ENCODE data around the gene C16orf54. TPM values are rescaled to one million over a fixed set of nuclear protein-coding genes. Genes with fewer than 3 reads are reported as not detected.
A peak's percentile ranks its signal among the peaks of the same experiment; 100 is the strongest.
"Not testable (repeated sequence)": the region's sequence is repeated elsewhere in the genome, so short reads cannot be mapped to it uniquely, and the experiment has no call there.

Gene C16orf54
- total RNA-seq, 3 donors from 2014 or later (not counting 1 experiment from before 2014, with no cell fraction given): 100.0 to 172 (median 146) TPM

GRCh38 chr16:29765167-29766032, 19.6 kb upstream of the C16orf54 start:
- Histone ChIP-seq H3K36me3 (ENCODE audit: control insufficient read depth, insufficient read depth, low read length) (no peaks in the 10 kb centered on the region), H3K4me3 (ENCODE audit: low read length) (no peak overlapping the region), H3K4me1 (ENCODE audit: control insufficient read depth, insufficient read depth, low read length) (peaks cover 14% of the 10 kb centered on the region), H3K9me3 (ENCODE audit: control insufficient read depth, insufficient read depth, low read length) (no peaks in the 10 kb centered on the region), H3K27ac (ENCODE audit: low read length) (no peak overlapping the region), H3K27me3 (ENCODE audit: control insufficient read depth, insufficient read depth, low read length) (no peaks in the 10 kb centered on the region)
- WGBS (ENCODE audit: insufficient coverage): 86% methylated on average over 13 of the region's 15 CpGs
- Mint-ChIP-seq H3K36me3 (no peaks in the 10 kb centered on the region), H3K4me3 (no peak overlapping the region), H3K4me1 (peaks cover 9 to 10% of the 10 kb centered on the region in 2 donors), H3K27ac (no peak overlapping the region), H3K9me3 (no peaks in the 10 kb centered on the region), H3K27me3 (ENCODE audit: low read depth in 2 of 2) (peaks cover 0 to 2% of the 10 kb centered on the region in 2 donors)
- intact Hi-C loops (cut with micrococcal nuclease): no loop called here
- no peak for DNase-seq
- ATAC-seq: no peak
- no peak for TF ChIP-seq CTCF (IDR thresholded peaks at IDR 0.05)

- Mint-ChIP-seq H3K9me3 (no peaks in the 10 kb centered on the region), H3K27me3 (ENCODE audit: low read depth in 2 of 2) (peaks cover 0 to 2% of the 10 kb centered on the region in 2 donors), H3K4me1 (peaks cover 9 to 10% of the 10 kb centered on the region in 2 donors), H3K4me3 (no peak overlapping the region), H3K27ac (no peak overlapping the region), H3K36me3 (no peaks in the 10 kb centered on the region)
- WGBS (ENCODE audit: insufficient coverage): 82% methylated on average over 6 of the region's 6 CpGs
- no peaks in the 10 kb centered on the region for H3K9me3 ChIP-seq (ENCODE audit: control insufficient read depth, insufficient read depth, low read length)
- no peaks in the 10 kb centered on the region for H3K36me3 ChIP-seq (ENCODE audit: control insufficient read depth, insufficient read depth, low read length)
- ATAC-seq (peak; percentile 53 to 83 (median 69)), DNase-seq (no peak)
- no peak overlapping the region for H3K27ac ChIP-seq (ENCODE audit: low read length)
- peaks cover 14% of the 10 kb centered on the region for H3K4me1 ChIP-seq (ENCODE audit: control insufficient read depth, insufficient read depth, low read length)
- H3K27me3 ChIP-seq (ENCODE audit: control insufficient read depth, insufficient read depth, low read length): no peaks in the 10 kb centered on the region
- intact Hi-C loops (cut with micrococcal nuclease): no loop called here
- TF ChIP-seq CTCF (IDR thresholded peaks at IDR 0.05): no peak
- H3K4me3 ChIP-seq (ENCODE audit: low read length): no peak overlapping the region
Observed at GRCh38 chr16:29763326-29763725, 17.5 kb upstream of the C16orf54 start.

DNA sequence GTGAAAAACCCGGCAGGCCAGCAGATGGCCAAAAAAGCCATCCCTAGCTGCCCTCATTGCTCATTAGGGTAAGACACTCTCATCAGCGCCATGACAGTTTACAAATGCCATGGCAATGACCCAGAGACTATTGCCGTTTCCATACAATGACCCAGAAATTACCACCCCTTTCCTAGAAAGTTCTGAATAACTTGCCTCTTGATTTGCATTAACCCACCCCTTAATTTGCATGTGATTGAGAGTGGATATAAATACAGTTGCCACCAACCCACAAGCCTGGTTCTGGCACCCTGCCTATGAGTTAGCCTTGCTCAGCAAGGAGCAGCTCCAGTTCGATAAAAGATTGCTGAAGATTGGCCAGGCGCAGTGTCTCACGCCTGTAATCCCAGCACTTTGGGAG, 16.1 kb upstream of the C16orf54 start:
- no peak overlapping the region for H3K4me3 Mint-ChIP-seq
- ATAC-seq (no peak), DNase-seq (no peak)
- H3K9me3 ChIP-seq (ENCODE audit: control insufficient read depth, insufficient read depth, low read length): no peaks in the 10 kb centered on the region
- peaks cover 14% of the 10 kb centered on the region for H3K4me1 ChIP-seq (ENCODE audit: control insufficient read depth, insufficient read depth, low read length)
- H3K36me3 ChIP-seq (ENCODE audit: control insufficient read depth, insufficient read depth, low read length): no peaks in the 10 kb centered on the region
- no peak for TF ChIP-seq CTCF (IDR thresholded peaks at IDR 0.05)
- no peak overlapping the region for H3K27ac ChIP-seq (ENCODE audit: low read length)
- H3K4me3 ChIP-seq (ENCODE audit: low read length): no peak overlapping the region
- no peaks in the 10 kb centered on the region for H3K9me3 Mint-ChIP-seq
- WGBS (ENCODE audit: insufficient coverage): 88% methylated on average over 6 of the region's 6 CpGs
- H3K27me3 ChIP-seq (ENCODE audit: control insufficient read depth, insufficient read depth, low read length): no peaks in the 10 kb centered on the region
- no peaks in the 10 kb centered on the region for H3K36me3 Mint-ChIP-seq
- intact Hi-C loops (cut with micrococcal nuclease): no loop called here
- no peak overlapping the region for H3K27ac Mint-ChIP-seq
- peaks cover 9 to 10% of the 10 kb centered on the region in 2 donors for H3K4me1 Mint-ChIP-seq
- peaks cover 0 to 2% of the 10 kb centered on the region in 2 donors for H3K27me3 Mint-ChIP-seq (ENCODE audit: low read depth in 2 of 2)

DNA sequence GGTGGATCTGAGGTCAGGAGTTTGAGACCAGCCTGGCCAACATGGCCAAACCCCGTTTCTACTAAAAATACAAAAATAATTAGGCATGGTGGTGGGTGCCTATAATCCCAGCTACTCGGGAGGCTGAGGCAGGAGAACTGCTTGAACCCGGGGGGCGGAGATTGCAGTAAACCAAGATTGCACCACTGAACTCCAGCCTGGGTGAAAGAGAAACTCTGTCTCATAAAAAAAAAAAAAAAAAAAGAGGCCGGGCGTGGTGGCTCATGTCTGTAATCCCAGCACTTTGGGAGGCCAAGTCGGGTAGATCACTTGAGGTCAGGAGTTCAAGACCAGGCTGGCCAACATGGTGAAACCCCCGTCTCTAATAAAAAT, 15.5 kb upstream of the C16orf54 start:
- H3K4me1 Mint-ChIP-seq; intact Hi-C loops (cut with micrococcal nuclease); H3K9me3 Mint-ChIP-seq; H3K36me3 Mint-ChIP-seq; H3K4me3 ChIP-seq (ENCODE audit: low read length); H3K27ac Mint-ChIP-seq; H3K27me3 Mint-ChIP-seq (ENCODE audit: low read depth in 2 of 2); H3K27me3 ChIP-seq (ENCODE audit: control insufficient read depth, insufficient read depth, low read length); H3K27ac ChIP-seq (ENCODE audit: low read length); H3K9me3 ChIP-seq (ENCODE audit: control insufficient read depth, insufficient read depth, low read length); H3K4me3 Mint-ChIP-seq; H3K36me3 ChIP-seq (ENCODE audit: control insufficient read depth, insufficient read depth, low read length); DNase-seq; ATAC-seq: not testable (repeated sequence)
- H3K4me1 ChIP-seq (ENCODE audit: control insufficient read depth, insufficient read depth, low read length): peaks cover 14% of the 10 kb centered on the region
- 89% methylated on average over 5 of the region's 8 CpGs for WGBS (ENCODE audit: insufficient coverage)
